Nephron progenitor cell (in vitro differentiated cells): ENCODE data around the gene LRP1.

Source experiments
- DNase-seq: peaks from one replicate; pipeline ENCODE4 v3.0.0; 2021
- H3K27ac Mint-ChIP-seq: 2 replicates; pipeline ENCODE4 v1.8.0; 2021; ENCODE audit warnings: mild to moderate bottlenecking, moderate library complexity, mixed read lengths
- H3K27me3 Mint-ChIP-seq: 2 replicates; pipeline ENCODE4 v1.8.0; 2021; ENCODE audit warnings: mild to moderate bottlenecking, low read depth, mixed read lengths; ENCODE audit not compliant: poor library complexity
- H3K36me3 Mint-ChIP-seq: 2 replicates; pipeline ENCODE4 v1.8.0; 2021; ENCODE audit warnings: low read depth, mixed read lengths
- H3K4me1 Mint-ChIP-seq: 2 replicates; pipeline ENCODE4 v1.8.0; 2021; ENCODE audit warnings: mixed read lengths
- H3K4me3 Mint-ChIP-seq: 2 replicates; pipeline ENCODE4 v1.8.0; 2021; ENCODE audit warnings: mild to moderate bottlenecking, moderate library complexity, mixed read lengths
- H3K9me3 Mint-ChIP-seq: 2 replicates; pipeline ENCODE4 v1.8.0; 2021; ENCODE audit warnings: mild to moderate bottlenecking, moderate library complexity, mixed read lengths
- CTCF ChIP-seq: fragments of 200-600 bp; sonication (generic); IDR thresholded peaks from 2 replicates; pipeline ENCODE4 v1.5.0; 2021; ENCODE audit warnings: antibody characterized with exemption

Gene LRP1

DNA sequence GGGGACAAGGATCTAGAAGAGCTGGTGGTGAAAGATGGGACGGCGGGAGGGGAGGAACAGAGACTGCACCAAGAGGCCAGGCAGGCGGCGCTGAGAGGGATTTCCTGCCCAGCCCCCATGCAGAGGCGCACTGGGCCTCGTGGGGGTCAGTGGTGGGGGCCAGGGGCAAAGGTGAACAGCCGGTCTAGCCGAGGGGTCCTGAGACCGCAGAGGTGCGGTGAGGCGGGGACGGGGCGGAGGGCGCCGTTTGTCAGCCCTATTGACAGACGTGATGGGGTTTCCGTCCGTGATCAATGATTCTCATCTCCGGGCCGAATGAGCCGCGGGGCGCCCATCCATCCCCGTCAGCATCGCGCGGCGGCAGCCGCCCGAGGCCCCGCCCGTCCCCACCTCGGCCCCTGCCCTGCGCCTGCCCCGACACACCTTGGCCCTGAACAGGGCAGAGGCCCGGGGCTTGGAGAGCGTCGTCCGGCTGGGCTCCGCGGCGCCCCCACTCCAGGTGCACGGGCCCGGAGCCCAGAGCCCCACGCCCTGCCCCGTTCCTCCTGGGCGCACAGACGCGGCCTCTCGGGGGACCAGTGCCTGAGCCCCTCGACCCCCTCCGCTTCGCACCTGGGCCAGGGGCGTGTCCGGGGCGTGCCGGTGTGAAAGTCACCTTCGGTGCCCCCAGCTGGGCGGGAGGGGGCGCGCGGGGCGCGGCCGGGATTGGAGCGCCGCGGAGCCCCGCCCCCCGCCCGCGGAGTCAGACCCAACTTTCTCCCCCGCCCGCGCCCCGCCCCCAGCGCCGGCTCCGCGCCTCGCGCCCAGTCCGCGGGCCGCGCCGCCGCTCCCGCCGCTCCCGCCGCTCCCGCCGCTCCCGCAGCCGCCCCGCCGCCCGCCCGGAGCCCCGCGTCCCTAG is 88.0 kb downstream of the LRP1 start, which contains the start of gene NXPH4:
Gene NXPH4, plus strand, starts transcription at position 781 of the 898 bp plus-strand sequence. CDS start 176 bp downstream, outside the sequence.
- H3K4me1 Mint-ChIP-seq: peaks cover 68% of the 10 kb centered on the region
- no peak within 1 kb of the TSS for H3K27ac Mint-ChIP-seq

GRCh38 chr12:57216921-57217879 is 88.9 kb downstream of the LRP1 start:
- Mint-ChIP-seq H3K9me3 (no peaks in the 10 kb centered on the region), H3K27ac (no peak overlapping the region), H3K4me1 (peaks cover 76% of the 10 kb centered on the region), H3K36me3 (no peaks in the 10 kb centered on the region), H3K4me3 (peak overlapping the region; percentile 85), H3K27me3 (peaks cover 78% of the 10 kb centered on the region)
- no peak for DNase-seq
- TF ChIP-seq CTCF: no peak

More for the DNA sequence above, 88.0 kb downstream of the LRP1 start, which contains the start of gene NXPH4:
- TF ChIP-seq CTCF: no peak
- DNase-seq: peak; percentile 84
- H3K4me3 Mint-ChIP-seq: peak within 1 kb of the TSS; percentile 85
- H3K9me3 Mint-ChIP-seq: no peaks in the 10 kb centered on the region
- no peaks in the 10 kb centered on the region for H3K36me3 Mint-ChIP-seq
- peaks cover 71% of the 10 kb centered on the region for H3K27me3 Mint-ChIP-seq

- Mint-ChIP-seq H3K27me3 (peaks cover 87% of the 10 kb centered on the region), H3K4me3 (peak overlapping the region; percentile 85), H3K27ac (no peak overlapping the region), H3K4me1 (peaks cover 85% of the 10 kb centered on the region), H3K9me3 (no peaks in the 10 kb centered on the region), H3K36me3 (no peaks in the 10 kb centered on the region)
- DNase-seq: no peak
- no peak for TF ChIP-seq CTCF
These were observed 90.0 kb downstream of the LRP1 start for GRCh38 chr12:57218030-57218853.

GRCh38 chr12:57219205-57219992 is 91.1 kb downstream of the LRP1 start:
- peaks cover 85% of the 10 kb centered on the region for H3K27me3 Mint-ChIP-seq
- H3K4me1 Mint-ChIP-seq: peaks cover 85% of the 10 kb centered on the region
- DNase-seq: no peak
- TF ChIP-seq CTCF: no peak
- no peaks in the 10 kb centered on the region for H3K9me3 Mint-ChIP-seq
- H3K27ac Mint-ChIP-seq: no peak overlapping the region
- H3K36me3 Mint-ChIP-seq: no peaks in the 10 kb centered on the region
- H3K4me3 Mint-ChIP-seq: peak overlapping the region; percentile 85
